Urinary bladder (tissue), 4 donors: ENCODE data around the gene AXL. TPM values are rescaled to one million over a fixed set of nuclear protein-coding genes. Genes with fewer than 3 reads are reported as not detected.

Experiments
- DNase-seq: peaks from one replicate; pipeline ENCODE4 v3.0.0-alpha.2; 2015; ENCODE audit errors: extremely low spot score
- H3K27ac ChIP-seq: one replicate; pipeline ENCODE4 v1.5.1; 2013; ENCODE audit warnings: low read depth, mild to moderate bottlenecking, moderate library complexity
- H3K36me3 ChIP-seq: one replicate; pipeline ENCODE4 v1.6.1; 2013; ENCODE audit warnings: mild to moderate bottlenecking, moderate library complexity; ENCODE audit not compliant: insufficient read depth
- H3K4me1 ChIP-seq: one replicate; pipeline ENCODE4 v1.6.1; 2013; ENCODE audit warnings: mild to moderate bottlenecking, moderate library complexity; ENCODE audit not compliant: insufficient read depth
- H3K4me3 ChIP-seq: one replicate; pipeline ENCODE4 v1.5.1; 2013; ENCODE audit warnings: low read depth, low read length
- WGBS: extraction: QIAGEN DNeasy Blood & Tissue Kit; methylation state at CpG from one replicate; pipeline ENCODE4 v1.1.7; 2013; 5-methylcytosine and 5-hydroxymethylcytosine counted together
- polyA plus RNA-seq: library from polyadenylated mRNA; stranded (reverse); fragments of 200-250 nt; gene quantifications from one replicate; pipeline ENCODE4 v1.2.3, GENCODE V29; 2013
- small RNA-seq: library from RNA; depleted of rRNA; stranded (forward); fragments of <200 nt; gene quantifications from one replicate; pipeline ENCODE3, GENCODE V24; 2014
- total RNA-seq: library from RNA; depleted of rRNA; stranded (reverse); fragments of >200 nt; gene quantifications from one replicate; pipeline ENCODE4 v1.2.3, GENCODE V29; 2014
- donor health status: healthy with polysubstance abuse.
- donor health status: healthy.

AXL gene
- total and polyA plus RNA-seq, 2 donors, result 53.7 to 55.0 TPM

- Histone ChIP-seq H3K27ac (peak overlapping the region; percentile 45), H3K4me1 (no peaks in the 10 kb centered on the region), H3K36me3 (peaks cover 3% of the 10 kb centered on the region), H3K4me3 (no peak overlapping the region)
- 64% methylated on average over 8 of the region's 8 CpGs for WGBS
- DNase-seq, result no peak
Observed at GRCh38 chr19:41307090-41307875, 88.3 kb downstream of the AXL start.

- H3K36me3 ChIP-seq, result peaks cover 3% of the 10 kb centered on the region
- H3K4me3 ChIP-seq, result no peak overlapping the region
- WGBS, result 46% methylated on average over 4 of the region's 4 CpGs
- H3K4me1 ChIP-seq, result no peaks in the 10 kb centered on the region
- no peak for DNase-seq
- peak overlapping the region; percentile 45 for H3K27ac ChIP-seq
Observed at GRCh38 chr19:41307954-41308449, 89.0 kb downstream of the AXL start.

DNA sequence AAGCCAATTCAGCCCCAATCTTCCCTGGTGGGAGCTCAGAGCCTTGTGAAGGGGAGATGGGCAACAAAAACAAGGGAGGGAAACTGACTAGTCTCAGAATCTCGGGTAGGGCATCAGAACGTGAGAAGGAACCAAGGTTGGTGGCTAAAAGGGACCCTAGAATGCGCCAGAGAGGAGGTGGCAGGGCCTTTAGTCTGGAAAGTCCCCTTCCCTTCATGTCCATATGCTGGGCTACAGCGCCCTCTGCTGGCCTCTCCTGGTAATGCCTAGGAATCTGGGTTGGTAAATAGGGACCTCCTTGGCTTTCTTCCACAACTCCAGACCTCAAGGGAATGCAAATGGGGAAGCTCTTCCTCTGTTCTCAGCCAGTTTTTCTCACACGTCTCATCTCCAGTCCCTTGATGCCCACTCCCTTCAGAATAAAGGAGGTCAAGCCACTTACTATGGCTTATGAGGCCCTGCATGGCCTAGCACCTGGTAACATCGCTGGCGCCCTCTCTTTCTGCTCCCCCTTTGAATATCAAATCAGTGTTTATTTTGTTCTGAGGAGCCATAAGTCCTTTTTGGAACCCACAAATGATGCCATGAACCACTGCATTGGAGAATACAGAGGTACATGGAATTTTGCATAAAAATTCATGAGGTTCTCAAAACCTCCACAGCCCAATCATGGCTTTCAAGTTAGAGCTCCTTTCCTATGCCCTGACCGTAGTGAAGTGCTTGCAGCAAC, 89.6 kb downstream of the AXL start:
- DNase-seq, result peak; percentile 87
- H3K4me1 ChIP-seq, result no peaks in the 10 kb centered on the region
- 19% methylated on average over 8 of the region's 8 CpGs for WGBS
- H3K36me3 ChIP-seq, result peaks cover 3% of the 10 kb centered on the region
- H3K4me3 ChIP-seq, result peak overlapping the region; percentile 64
- H3K27ac ChIP-seq, result peak overlapping the region; percentile 68

DNA sequence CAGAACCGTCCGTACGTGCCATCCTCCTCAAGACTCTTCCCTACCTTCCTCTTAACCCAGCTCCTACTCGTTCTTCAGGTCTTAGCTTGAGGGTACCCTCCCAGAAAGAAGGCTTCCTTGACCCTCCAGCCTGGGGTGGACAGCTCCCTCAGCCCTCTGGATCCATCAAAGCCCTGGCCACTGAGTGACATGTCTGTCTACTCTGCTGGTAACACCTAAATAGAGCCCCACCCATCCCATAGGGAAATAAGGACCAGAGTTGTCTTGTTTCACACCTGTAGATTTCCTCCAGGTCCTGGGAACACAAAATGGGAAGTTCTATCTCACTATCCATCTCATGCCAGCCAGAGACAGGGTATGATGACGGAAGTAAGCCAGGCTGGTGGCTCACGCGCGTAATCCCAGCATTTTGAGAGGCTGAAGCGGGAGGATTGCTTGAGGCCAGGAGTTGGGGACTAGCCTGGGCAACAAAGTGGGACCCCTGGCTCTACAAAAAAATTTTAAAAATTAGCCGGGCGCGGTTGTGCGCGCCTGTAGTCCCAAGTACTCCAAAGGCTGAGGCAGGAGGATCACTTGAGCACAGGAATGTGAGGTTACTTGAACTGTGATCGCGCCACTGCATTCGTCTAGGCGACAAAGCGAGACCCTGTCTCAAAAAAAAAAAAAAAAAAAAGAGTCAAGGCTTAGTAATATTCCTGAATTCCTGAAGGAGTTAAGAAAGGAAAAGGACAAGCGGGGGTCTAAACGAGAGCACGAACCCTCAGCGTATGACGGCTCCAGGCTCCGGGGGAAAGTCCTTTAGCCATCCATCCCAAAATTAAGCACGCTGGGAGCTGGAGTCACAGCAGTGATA, 90.4 kb downstream of the AXL start:
- no peak for DNase-seq
- Histone ChIP-seq H3K27ac (peak overlapping the region; percentile 96), H3K4me3 (peak overlapping the region; percentile 64), H3K4me1 (no peaks in the 10 kb centered on the region), H3K36me3 (peaks cover 3% of the 10 kb centered on the region)
- 12% methylated on average over 26 of the region's 26 CpGs for WGBS

DNA sequence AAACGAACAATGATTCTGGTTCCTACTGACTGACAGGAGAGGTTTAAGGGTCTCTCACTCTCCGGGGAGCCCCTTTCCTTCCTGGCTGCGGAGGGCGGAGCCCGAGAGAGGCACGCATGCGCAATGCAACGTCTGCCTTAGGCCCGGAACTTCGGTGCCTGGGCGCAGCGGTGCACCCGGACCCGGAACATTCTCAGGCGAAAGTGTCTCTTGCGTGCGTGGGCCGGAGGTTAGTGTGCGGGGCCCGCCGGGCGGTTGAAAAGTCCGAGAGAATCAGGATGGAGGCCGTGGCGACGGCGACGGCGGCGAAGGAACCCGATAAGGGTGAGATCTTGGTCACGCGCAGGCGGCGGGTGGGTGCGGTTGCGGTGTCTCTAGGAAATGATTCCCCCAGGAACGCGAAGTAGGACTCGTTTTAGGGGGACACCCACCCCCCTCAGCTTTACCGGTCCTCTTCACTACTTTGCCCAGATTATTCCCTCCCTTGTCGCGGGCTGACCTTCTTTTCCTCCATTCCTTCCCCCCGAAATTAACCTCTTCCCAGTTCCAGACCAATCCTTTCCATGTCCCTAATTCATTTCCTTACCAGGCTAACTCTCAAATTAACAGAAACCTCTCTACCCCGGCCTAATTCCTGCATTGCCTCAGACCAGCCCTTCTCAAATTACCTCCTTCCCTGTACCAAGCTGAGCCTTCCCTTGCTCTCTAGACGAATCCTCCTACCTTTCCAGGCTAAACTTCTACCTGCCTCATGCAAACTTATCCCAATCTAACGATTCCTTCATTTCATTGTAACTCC, 91.2 kb downstream of the AXL start, which contains the start of gene CCDC97:
Gene CCDC97, plus strand, starts transcription at position 140 of the 799 bp plus-strand sequence. Its CDS starts 139 bp downstream, at position 279.
- H3K36me3 ChIP-seq, result peaks cover 2% of the 10 kb centered on the region
- peak; percentile 78 for DNase-seq
- WGBS, result under 1% methylated on average over 47 of the region's 47 CpGs

GRCh38 chr19:41311072-41311471, 92.0 kb downstream of the AXL start:
- 57% methylated on average over 5 of the region's 5 CpGs for WGBS
- Histone ChIP-seq H3K27ac (no peak overlapping the region), H3K36me3 (no peaks in the 10 kb centered on the region), H3K4me1 (no peaks in the 10 kb centered on the region), H3K4me3 (peak overlapping the region; percentile 64)
- DNase-seq, result no peak

More for the DNA sequence above, 91.2 kb downstream of the AXL start, which contains the start of gene CCDC97:
- H3K4me1 ChIP-seq, result no peaks in the 10 kb centered on the region
- peak within 1 kb of the TSS; percentile 64 for H3K4me3 ChIP-seq
- peak within 1 kb of the TSS; percentile 96 for H3K27ac ChIP-seq

Small RNA genes lying within 50 kb of the gene (small RNA-seq; reads per million reads assigned to genes)
- gene RN7SL34P, result not detected

Other genes with a start within 250 kb of the AXL start
- not detected for gene CYP2B6, start 227.9 kb upstream of the AXL start, total RNA-seq
- 0.38 TPM for gene CYP2B6, start 227.9 kb upstream of the AXL start, polyA plus RNA-seq
- gene CYP2A13, start 130.8 kb upstream of the AXL start, total RNA-seq, result not detected
- 0.05 TPM for gene CYP2A13, start 130.8 kb upstream of the AXL start, polyA plus RNA-seq
- not detected for gene CYP2F1, start 104.8 kb upstream of the AXL start, total RNA-seq
- gene CYP2F1, start 104.8 kb upstream of the AXL start, polyA plus RNA-seq, result not detected
- 0.53 TPM for gene CYP2S1, start 26.0 kb upstream of the AXL start, total RNA-seq
- 3.9 TPM for gene CYP2S1, start 26.0 kb upstream of the AXL start, polyA plus RNA-seq
- 79.3 TPM for gene HNRNPUL1, start 45.1 kb downstream of the AXL start, total RNA-seq
- 123 TPM for gene HNRNPUL1, start 45.1 kb downstream of the AXL start, polyA plus RNA-seq
- gene CCDC97, start 90.9 kb downstream of the AXL start, total RNA-seq, result 7.2 TPM
- 18.0 TPM for gene CCDC97, start 90.9 kb downstream of the AXL start, polyA plus RNA-seq
- 9.2 TPM for gene TGFB1, start 134.7 kb downstream of the AXL start, total RNA-seq
- 58.9 TPM for gene TGFB1, start 134.7 kb downstream of the AXL start, polyA plus RNA-seq
- gene B9D2, start 144.9 kb downstream of the AXL start, total RNA-seq, result 1.9 TPM
- gene B9D2, start 144.9 kb downstream of the AXL start, polyA plus RNA-seq, result 10.0 TPM
- 6.6 TPM for gene TMEM91, start 157.3 kb downstream of the AXL start, total RNA-seq
- 36.2 TPM for gene TMEM91, start 157.3 kb downstream of the AXL start, polyA plus RNA-seq
- 11.2 TPM for gene EXOSC5, start 178.1 kb downstream of the AXL start, total RNA-seq
- 31.0 TPM for gene EXOSC5, start 178.1 kb downstream of the AXL start, polyA plus RNA-seq
- gene BCKDHA, start 178.6 kb downstream of the AXL start, total RNA-seq, result 25.8 TPM
- 47.0 TPM for gene BCKDHA, start 178.6 kb downstream of the AXL start, polyA plus RNA-seq
- gene B3GNT8, start 208.2 kb downstream of the AXL start, total RNA-seq, result 0.69 TPM
- 4.5 TPM for gene B3GNT8, start 208.2 kb downstream of the AXL start, polyA plus RNA-seq
- 15.2 TPM for gene DMAC2, start 220.7 kb downstream of the AXL start, total RNA-seq
- 77.4 TPM for gene DMAC2, start 220.7 kb downstream of the AXL start, polyA plus RNA-seq
- gene ERICH4, start 223.9 kb downstream of the AXL start, total RNA-seq, result not detected
- not detected for gene ERICH4, start 223.9 kb downstream of the AXL start, polyA plus RNA-seq